Osteoblast (primary cell): ENCODE measurements around the gene MIER3. TPM values are rescaled to one million over a fixed set of nuclear protein-coding genes. Genes with fewer than 3 reads are reported as not detected.

Experiments
- DNase-seq: peaks from one replicate; pipeline ENCODE4 v3.0.0; 2011; ENCODE audit warnings: low spot score, mixed read lengths; ENCODE audit not compliant: insufficient read length; ENCODE audit errors: missing footprints
- H2AFZ ChIP-seq: 2 replicates; pipeline ENCODE4 v1.6.0; 2011; ENCODE audit warnings: mild to moderate bottlenecking, low read length
- H3K27ac ChIP-seq: 2 replicates; pipeline ENCODE4 v1.5.1; 2011; ENCODE audit warnings: mild to moderate bottlenecking, low read depth, low read length, moderate library complexity
- H3K27me3 ChIP-seq: 2 replicates; pipeline ENCODE4 v1.6.0; 2012; ENCODE audit warnings: mild to moderate bottlenecking, control low read depth, inconsistent platforms, low read length, moderate library complexity; ENCODE audit not compliant: insufficient read depth
- H3K36me3 ChIP-seq: 2 replicates; pipeline ENCODE4 v1.5.1; 2011; ENCODE audit warnings: mild to moderate bottlenecking, low read length, control low read depth, moderate library complexity; ENCODE audit not compliant: insufficient read depth
- H3K4me1 ChIP-seq: 2 replicates; pipeline ENCODE4 v1.5.1; 2011; ENCODE audit warnings: mild to moderate bottlenecking, low read length, control low read depth, moderate library complexity; ENCODE audit not compliant: insufficient read depth
- H3K4me2 ChIP-seq: 2 replicates; pipeline ENCODE4 v1.6.0; 2011; ENCODE audit warnings: mild to moderate bottlenecking, low read length; ENCODE audit not compliant: insufficient read depth
- H3K4me3 ChIP-seq: fragments of 200-600 bp; sonication (generic); 3 replicates; pipeline ENCODE4 v1.5.1; 2012; ENCODE audit warnings: mild to moderate bottlenecking, low read length, inconsistent platforms; ENCODE audit not compliant: insufficient read depth
- H3K79me2 ChIP-seq: 2 replicates; pipeline ENCODE4 v1.6.0; 2012; ENCODE audit warnings: mild to moderate bottlenecking, low read length, control low read depth, inconsistent platforms; ENCODE audit not compliant: insufficient read depth
- H3K9me3 ChIP-seq: 2 replicates; pipeline ENCODE4 v1.5.1; 2011; ENCODE audit warnings: low read depth, low read length, control low read depth
- H4K20me1 ChIP-seq: 2 replicates; pipeline ENCODE4 v1.6.0; 2012; ENCODE audit warnings: mild to moderate bottlenecking, low read length, control low read depth; ENCODE audit not compliant: insufficient read depth
- CTCF ChIP-seq: IDR thresholded peaks from 2 replicates; pipeline ENCODE4 v1.5.1; 2011; ENCODE audit warnings: mild to moderate bottlenecking, low read depth, low read length, moderate library complexity; ENCODE audit errors: extremely low read depth
- total RNA-seq: library from RNA; depleted of rRNA; stranded (reverse); fragments of >200 nt; gene quantifications from 2 replicates; pipeline ENCODE4 v1.2.3, GENCODE V29; 2012

Gene MIER3
- total RNA-seq, 1 donor = 29.7 TPM

DNA sequence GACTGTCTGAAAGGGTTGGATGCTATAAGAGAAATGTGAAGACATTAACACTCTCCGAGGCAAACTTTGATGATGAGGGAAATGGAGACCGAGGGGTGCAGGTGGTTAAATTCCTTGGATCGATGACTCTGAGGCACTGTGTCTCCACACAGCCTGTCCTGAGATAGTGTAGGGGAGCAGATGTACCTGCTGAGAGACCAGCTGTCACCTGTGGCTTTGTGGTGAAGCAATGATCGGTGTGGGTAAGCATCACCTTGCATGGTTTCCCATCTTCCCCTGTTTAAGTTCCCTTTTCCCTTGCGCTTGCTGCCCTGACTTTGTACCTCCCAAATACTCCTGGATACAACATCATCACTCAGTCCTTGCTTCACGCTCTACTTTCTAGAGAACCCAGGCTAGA is 9.8 kb upstream of the MIER3 start:
- DNase-seq = no peak
- peaks cover 19% of the 10 kb centered on the region for H3K27me3 ChIP-seq
- H3K4me3 ChIP-seq = no peak overlapping the region
- H3K36me3 ChIP-seq = no peaks in the 10 kb centered on the region
- TF ChIP-seq CTCF = no peak
- H3K27ac ChIP-seq = no peak overlapping the region
- H4K20me1 ChIP-seq = no peaks in the 10 kb centered on the region
- no peaks in the 10 kb centered on the region for H3K79me2 ChIP-seq
- H3K9me3 ChIP-seq = no peaks in the 10 kb centered on the region
- H2AFZ ChIP-seq = no peak overlapping the region
- H3K4me2 ChIP-seq = no peak overlapping the region
- H3K4me1 ChIP-seq = no peaks in the 10 kb centered on the region

GRCh38 chr5:56959326-56959725 is 7.4 kb upstream of the MIER3 start:
- Histone ChIP-seq H4K20me1 (no peaks in the 10 kb centered on the region), H3K79me2 (no peaks in the 10 kb centered on the region), H3K4me3 (no peak overlapping the region), H3K4me2 (no peak overlapping the region), H3K4me1 (no peaks in the 10 kb centered on the region), H3K9me3 (no peaks in the 10 kb centered on the region), H3K27ac (no peak overlapping the region), H2AFZ (no peak overlapping the region), H3K36me3 (no peaks in the 10 kb centered on the region), H3K27me3 (peaks cover 39% of the 10 kb centered on the region)
- no peak for DNase-seq
- no peak for TF ChIP-seq CTCF

- no peak overlapping the region for H3K27ac ChIP-seq
- no peak overlapping the region for H3K4me3 ChIP-seq
- H3K36me3 ChIP-seq = no peaks in the 10 kb centered on the region
- TF ChIP-seq CTCF = no peak
- peaks cover 46% of the 10 kb centered on the region for H3K27me3 ChIP-seq
- no peak for DNase-seq
- H2AFZ ChIP-seq = no peak overlapping the region
- no peaks in the 10 kb centered on the region for H3K4me1 ChIP-seq
- no peaks in the 10 kb centered on the region for H3K79me2 ChIP-seq
- H4K20me1 ChIP-seq = no peaks in the 10 kb centered on the region
- H3K4me2 ChIP-seq = no peak overlapping the region
- H3K9me3 ChIP-seq = no peaks in the 10 kb centered on the region
These were observed 6.7 kb upstream of the MIER3 start for GRCh38 chr5:56958595-56958994.

GRCh38 chr5:56954262-56954661 is 2.3 kb upstream of the MIER3 start:
- Histone ChIP-seq H3K4me1 (peaks cover 14% of the 10 kb centered on the region), H3K79me2 (peaks cover 27% of the 10 kb centered on the region), H3K36me3 (no peaks in the 10 kb centered on the region), H3K9me3 (no peaks in the 10 kb centered on the region), H3K4me2 (no peak overlapping the region), H3K27me3 (peaks cover 36% of the 10 kb centered on the region), H4K20me1 (peaks cover 14% of the 10 kb centered on the region), H3K27ac (no peak overlapping the region), H3K4me3 (no peak overlapping the region), H2AFZ (no peak overlapping the region)
- no peak for TF ChIP-seq CTCF
- DNase-seq = no peak
